ENCODE measurements around the gene LRRFIP1. TPM values are rescaled to one million over a fixed set of nuclear protein-coding genes. Genes with fewer than 3 reads are reported as not detected.

LRRFIP1 gene
- total RNA-seq, 6 experiments from 2014 or later = 90.6 to 107 (median 102) TPM

GRCh38 chr2:237643582-237644380 is 16.4 kb downstream of the LRRFIP1 start:
- no peak for TF ChIP-seq CTCF (IDR thresholded peaks at IDR 0.05)
- DNase-seq = no peak
- H3K9me3 Mint-ChIP-seq = no peaks in the 10 kb centered on the region
- no peak overlapping the region for H3K27ac Mint-ChIP-seq
- peaks cover 14% of the 10 kb centered on the region for H3K4me1 Mint-ChIP-seq (ENCODE audit: low read depth)
- peaks cover 30% of the 10 kb centered on the region for H3K36me3 Mint-ChIP-seq (ENCODE audit: low read depth)
- H3K4me3 Mint-ChIP-seq = no peak overlapping the region
- no peaks in the 10 kb centered on the region; the same call in 1 of the 2 replicates for H3K27me3 Mint-ChIP-seq (ENCODE audit: insufficient read depth)

GRCh38 chr2:237644381-237644703 is 17.0 kb downstream of the LRRFIP1 start:
- H3K4me1 Mint-ChIP-seq (ENCODE audit: low read depth) = peaks cover 14% of the 10 kb centered on the region
- H3K4me3 Mint-ChIP-seq = no peak overlapping the region
- no peaks in the 10 kb centered on the region for H3K9me3 Mint-ChIP-seq
- no peak for TF ChIP-seq CTCF (IDR thresholded peaks at IDR 0.05)
- H3K27me3 Mint-ChIP-seq (ENCODE audit: insufficient read depth) = no peaks in the 10 kb centered on the region; the same call in 1 of the 2 replicates
- H3K27ac Mint-ChIP-seq = no peak overlapping the region
- DNase-seq = no peak
- peaks cover 30% of the 10 kb centered on the region for H3K36me3 Mint-ChIP-seq (ENCODE audit: low read depth)

- H3K4me3 Mint-ChIP-seq = no peak overlapping the region
- H3K4me1 Mint-ChIP-seq (ENCODE audit: low read depth) = peaks cover 9% of the 10 kb centered on the region
- no peak for DNase-seq
- no peaks in the 10 kb centered on the region; the same call in 1 of the 2 replicates for H3K27me3 Mint-ChIP-seq (ENCODE audit: insufficient read depth)
- H3K27ac Mint-ChIP-seq = no peak overlapping the region
- H3K9me3 Mint-ChIP-seq = no peaks in the 10 kb centered on the region
- TF ChIP-seq CTCF (IDR thresholded peaks at IDR 0.05) = no peak
- H3K36me3 Mint-ChIP-seq (ENCODE audit: low read depth) = peaks cover 37% of the 10 kb centered on the region
Measured at GRCh38 chr2:237645261-237645660, 17.9 kb downstream of the LRRFIP1 start.

- H3K36me3 Mint-ChIP-seq (ENCODE audit: low read depth) = peaks cover 46% of the 10 kb centered on the region
- DNase-seq = no peak
- no peaks in the 10 kb centered on the region; the same call in 1 of the 2 replicates for H3K9me3 Mint-ChIP-seq
- no peaks in the 10 kb centered on the region; the same call in 1 of the 2 replicates for H3K27me3 Mint-ChIP-seq (ENCODE audit: insufficient read depth)
- peaks cover 14% of the 10 kb centered on the region for H3K4me1 Mint-ChIP-seq (ENCODE audit: low read depth)
- no peak for TF ChIP-seq CTCF (IDR thresholded peaks at IDR 0.05)
- no peak overlapping the region for H3K4me3 Mint-ChIP-seq
- no peak overlapping the region for H3K27ac Mint-ChIP-seq
Measured at GRCh38 chr2:237647176-237648015, 20.0 kb downstream of the LRRFIP1 start.

- H3K27ac Mint-ChIP-seq = no peak overlapping the region
- no peaks in the 10 kb centered on the region; the same call in none of the 2 replicates for H3K27me3 Mint-ChIP-seq (ENCODE audit: insufficient read depth)
- no peak for TF ChIP-seq CTCF (IDR thresholded peaks at IDR 0.05)
- peaks cover 52% of the 10 kb centered on the region for H3K36me3 Mint-ChIP-seq (ENCODE audit: low read depth)
- peaks cover 14% of the 10 kb centered on the region for H3K4me1 Mint-ChIP-seq (ENCODE audit: low read depth)
- peaks cover 3% of the 10 kb centered on the region; the same call in 1 of the 2 replicates for H3K9me3 Mint-ChIP-seq
- DNase-seq = no peak
- no peak overlapping the region for H3K4me3 Mint-ChIP-seq
Measured at GRCh38 chr2:237648016-237648381, 20.6 kb downstream of the LRRFIP1 start.

Measured in HFFc6 (cell line).